NCI-H2107 treated with DMSO at 0.1 percent for 48 hours (cell line): ENCODE results near the gene DAP.
"Not testable (repeated sequence)": the region's sequence is repeated elsewhere in the genome, so short reads cannot be mapped to it uniquely, and the experiment has no call there.

Experiments
- DNase-seq: peaks from one replicate; lab custom pipeline; 2025; ENCODE audit not compliant: unreplicated experiment; lab: John Stamatoyannopoulos, UW

DAP gene

DNA sequence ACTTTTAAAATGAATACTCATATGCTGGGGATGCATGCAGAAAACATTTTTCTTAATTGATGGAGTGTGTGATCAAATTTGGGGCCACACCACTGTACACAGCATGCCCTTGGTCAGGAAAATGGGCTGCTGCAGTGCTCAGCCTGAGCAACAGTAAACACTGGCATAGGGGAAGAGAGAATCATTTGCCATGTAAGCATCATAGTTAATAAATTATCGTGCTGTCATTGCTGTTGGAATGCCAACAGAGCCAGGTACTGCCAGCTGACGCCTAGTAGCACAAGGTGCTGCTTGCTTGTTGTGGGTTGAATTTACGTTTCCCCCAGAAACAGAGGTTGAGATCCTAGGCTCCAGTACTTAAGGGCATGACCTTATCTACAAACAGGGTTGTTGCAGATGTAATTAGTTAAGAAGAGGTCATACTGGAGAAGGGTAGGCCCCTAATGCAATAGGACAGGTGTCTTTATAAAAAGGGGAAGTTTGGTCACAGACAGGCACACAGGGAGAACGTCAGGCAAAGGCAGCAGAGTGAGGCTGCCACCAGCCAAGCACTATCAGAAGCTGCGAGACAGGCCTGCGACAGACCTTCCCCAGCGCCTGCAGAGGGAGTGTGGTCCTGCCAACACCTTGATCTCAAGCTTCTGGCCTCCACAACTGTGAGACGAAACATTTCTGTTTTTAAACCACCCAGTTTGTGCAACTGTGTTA, 25.3 kb downstream of the DAP start:
- DNase-seq: no peak

DNA sequence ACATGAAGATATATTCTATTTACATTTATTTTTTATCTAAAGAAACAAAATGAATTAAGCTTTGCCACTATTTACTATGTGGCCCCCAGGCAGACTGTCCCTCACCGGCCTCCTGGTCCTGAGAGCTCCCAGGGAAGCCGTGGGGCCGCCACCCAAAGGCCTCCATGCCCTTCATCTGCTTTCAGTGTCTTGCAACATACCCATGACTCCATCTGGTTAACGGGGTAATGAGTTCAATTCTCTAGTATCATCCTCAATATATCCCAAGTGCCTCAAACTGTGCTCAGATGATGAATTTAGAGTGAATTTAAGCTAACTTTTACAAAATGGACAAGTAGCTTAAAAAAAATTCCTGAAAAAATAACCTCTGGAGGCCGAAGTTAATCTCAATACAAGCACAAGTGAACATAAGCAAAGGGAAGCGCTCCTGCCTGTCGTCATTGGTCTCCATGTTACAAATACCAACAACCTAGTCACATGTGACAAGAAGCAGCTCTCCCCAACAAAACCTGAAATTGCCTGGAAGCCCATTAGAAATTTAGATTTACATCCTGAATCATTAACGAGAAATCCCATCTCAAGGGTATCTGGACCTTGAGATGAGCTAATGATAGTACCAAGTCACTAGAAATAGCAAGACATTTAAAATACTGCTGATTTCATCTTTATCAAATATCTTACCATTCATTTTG, 26.1 kb downstream of the DAP start:
- DNase-seq: no peak

DNA sequence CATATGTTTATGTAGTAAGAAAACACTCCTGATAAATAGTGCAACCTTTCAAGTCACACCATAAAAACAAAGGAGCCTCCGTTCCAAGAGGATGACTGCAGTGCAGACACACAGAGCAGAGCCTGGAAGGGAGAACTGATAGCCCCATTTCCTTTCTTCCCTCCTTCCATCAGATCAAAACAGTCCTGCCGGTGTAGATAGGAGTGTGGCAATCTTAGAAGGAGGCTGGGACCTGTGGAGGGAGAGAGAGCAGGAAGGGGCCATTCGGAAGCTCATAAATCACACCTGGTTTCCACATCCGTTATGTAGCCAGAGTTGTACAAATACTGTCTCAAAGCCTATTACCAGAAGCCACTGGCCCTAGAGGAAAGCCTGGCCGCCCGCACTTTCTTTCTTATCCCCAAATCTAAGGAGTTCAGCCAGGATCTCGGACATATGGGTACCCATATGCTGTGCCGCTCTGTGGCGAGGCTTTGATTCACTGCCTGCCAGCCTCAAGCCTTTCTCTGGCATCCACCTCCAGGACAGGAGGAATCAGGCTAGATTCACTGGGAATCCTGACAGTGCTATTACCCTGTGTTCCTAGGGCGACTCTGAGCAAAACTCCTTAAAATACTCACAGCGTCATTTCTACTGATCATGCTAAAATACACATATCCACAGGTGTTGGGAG, 26.9 kb downstream of the DAP start:
- DNase-seq: no peak

DNA sequence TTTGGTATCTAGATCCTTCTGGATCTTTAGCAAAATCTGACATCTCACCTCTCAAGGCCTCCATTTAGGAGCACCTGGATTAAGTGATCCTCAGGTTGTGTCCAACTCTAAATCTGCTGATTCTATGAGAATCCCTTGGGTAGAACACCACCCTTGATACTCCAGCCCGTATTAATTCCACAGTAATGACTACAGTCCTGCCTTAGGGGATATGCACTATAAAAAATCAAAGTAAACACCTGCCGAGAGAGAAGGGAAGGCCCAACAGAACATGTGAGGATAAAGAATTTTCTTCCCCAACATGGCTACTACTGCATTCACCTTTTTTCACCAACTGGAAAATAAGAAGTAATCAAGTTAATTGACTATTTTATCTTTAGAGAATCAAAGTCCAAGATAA, 27.6 kb downstream of the DAP start:
- no peak for DNase-seq

DNA sequence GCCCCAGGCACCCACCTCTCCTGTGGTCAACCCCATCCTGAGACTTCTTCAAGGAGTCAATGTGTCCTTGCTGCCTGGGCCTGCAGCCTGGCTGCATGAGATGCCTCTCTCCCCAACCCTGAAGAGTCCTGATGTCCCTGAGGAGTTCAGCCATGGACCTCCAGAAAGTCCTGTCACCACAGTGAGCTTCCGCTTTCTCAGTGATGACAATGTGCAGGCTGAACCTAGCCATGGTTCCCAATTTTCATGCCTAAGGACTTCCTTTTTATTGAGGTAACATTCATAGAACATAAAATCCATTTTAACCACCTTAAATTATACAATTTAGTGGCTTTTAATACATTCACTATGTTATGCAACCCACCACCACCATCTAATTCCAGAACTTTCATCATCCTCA, 29.1 kb downstream of the DAP start:
- DNase-seq: no peak

DNA sequence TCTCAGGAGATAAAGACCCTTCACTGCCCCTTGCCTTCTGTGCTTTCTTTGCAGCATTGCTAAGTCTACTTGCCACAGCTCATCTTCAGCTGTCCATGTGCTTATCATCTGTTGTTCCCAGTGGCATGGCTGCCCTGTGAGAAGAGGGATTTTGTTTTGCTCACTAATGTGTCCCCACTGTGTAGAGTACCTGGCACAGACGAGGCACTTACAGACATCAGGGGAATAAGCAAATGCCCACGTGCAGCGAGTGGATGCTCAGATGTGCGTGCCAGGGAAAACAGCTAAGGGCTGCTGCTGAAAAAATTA, 31.0 kb downstream of the DAP start:
- DNase-seq: no peak

DNA sequence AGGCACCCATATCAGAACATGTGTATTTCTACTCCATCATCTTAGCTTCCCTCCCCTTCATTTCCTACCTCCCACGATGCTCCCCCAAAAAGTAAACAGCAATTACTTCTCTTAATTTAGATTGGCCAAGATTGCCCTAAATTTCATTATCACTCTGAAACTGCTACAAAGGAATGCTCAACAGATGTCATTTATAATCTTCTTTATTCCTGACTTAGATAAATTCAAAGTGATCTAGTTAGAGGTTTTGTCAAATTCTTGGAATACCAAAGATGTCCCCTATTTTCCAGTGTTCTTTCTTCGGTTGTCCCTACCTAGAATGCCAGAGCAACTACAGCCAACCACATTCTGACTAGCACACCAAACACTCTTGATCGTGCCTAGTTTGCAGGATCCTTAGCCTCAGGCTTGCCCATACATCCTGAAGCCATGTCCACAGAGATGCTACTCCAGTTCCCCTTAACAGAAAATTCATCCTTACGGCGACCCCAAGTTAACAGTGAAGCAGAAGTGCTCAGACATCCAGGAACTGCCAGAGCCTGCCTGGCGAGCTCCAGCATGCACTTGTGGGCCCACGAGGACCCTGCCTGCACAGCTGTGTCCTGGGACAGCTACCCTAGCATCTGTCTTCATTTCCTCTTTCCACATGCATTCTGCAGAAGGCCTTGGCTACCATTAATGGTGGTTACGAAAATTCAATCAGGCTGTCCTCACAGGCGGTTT, 31.6 kb downstream of the DAP start:
- no peak for DNase-seq

DNA sequence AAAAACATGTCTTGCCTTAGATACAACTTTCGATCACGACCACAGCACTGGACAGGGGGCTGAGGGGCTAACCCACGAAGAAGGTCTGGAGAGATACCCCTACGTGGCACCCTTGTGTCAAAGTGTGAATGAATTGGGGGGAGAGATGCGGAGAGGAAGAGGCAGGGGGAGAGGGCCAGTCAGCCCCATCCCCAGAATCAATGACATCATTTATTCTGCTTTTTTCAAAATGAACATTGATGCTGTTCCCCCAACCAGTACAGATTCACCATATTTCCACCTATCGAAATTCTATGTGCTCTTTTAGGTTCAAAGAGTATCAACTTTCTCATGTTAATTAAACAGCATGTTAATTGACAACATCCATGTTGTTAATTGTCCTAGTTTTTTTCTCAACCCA, 32.4 kb downstream of the DAP start:
- no peak for DNase-seq

DNA sequence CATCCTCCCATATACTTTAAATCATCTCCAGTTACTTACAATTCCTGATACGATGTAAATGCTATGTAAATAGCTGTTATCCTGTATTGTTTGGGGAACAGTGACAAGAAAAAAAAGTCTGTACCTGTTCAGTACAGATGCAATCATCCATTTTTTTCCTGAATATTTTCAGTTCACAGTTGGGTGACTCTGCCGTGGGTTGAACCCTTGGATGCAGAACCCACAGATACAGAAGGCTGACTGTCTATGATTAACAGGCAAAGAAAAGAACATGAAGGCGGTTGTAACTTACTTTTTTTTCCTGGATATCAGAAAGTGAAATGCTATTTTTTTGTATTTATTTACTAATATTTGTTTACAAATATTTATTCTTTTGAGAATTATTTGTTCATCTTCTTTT, 33.2 kb downstream of the DAP start:
- DNase-seq: no peak

DNA sequence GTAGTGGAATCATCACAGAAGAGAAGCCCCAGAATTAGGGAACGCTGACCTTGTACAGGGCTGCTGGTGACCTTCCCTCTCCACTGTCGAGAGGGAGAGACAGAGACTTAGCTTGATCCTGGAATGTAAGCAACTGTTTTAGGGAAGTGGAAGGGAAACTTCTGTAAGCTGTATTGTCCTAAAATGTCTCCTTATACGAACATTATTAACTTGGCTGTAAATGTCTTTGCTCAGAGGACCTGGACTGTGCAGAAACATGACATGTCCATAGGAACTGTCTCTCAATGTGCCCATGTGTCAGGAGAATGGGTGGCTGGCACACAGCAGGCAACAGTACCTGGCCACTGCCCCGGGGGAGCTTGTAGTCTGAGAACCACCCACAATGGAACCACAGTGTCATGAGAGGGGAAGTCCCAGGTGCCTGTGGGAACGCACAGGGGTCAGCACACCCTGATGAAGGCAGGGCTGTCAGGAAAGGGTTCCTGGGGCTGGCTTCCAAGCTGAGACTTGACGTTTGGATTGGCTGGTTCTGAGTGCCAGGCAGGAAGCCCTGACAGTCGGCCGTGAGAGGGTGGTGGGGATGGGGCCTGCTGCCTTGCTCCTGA, 34.0 kb downstream of the DAP start:
- DNase-seq: no peak

DNA sequence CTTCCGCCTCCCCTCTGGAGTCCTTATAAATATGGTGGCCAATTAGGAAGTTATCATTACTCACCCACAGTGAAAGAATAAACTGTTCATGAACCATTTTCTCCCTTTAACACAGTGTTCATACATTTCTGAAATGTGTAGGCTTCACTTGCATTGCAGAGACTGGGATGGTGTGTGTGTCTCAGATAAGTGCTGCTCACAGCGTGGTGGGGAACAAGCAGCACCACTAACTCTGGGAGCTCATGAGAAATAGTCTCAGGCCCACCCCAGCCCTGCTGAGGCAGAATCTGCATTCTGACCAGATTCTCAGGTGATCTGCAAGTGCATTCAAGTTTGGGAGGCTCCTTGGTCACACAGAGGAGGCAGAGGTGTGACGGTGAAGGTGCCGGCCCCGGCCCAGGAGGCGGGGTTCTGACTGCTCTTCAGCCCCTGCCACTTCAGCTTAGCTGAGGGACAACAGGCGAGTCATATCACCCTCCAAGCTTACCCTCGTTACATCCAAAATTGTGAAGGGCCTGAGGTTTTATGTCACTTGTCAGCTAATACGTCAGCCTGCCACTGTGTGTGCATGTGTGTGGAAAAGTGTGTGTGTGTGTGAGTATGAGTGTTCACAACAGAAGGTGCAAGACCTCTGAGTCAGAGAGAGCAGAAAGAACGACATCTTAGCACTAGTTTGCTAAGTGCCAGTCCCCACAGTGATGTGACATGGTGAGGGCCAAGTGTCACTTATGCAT, 34.7 kb downstream of the DAP start:
- DNase-seq: no peak

DNA sequence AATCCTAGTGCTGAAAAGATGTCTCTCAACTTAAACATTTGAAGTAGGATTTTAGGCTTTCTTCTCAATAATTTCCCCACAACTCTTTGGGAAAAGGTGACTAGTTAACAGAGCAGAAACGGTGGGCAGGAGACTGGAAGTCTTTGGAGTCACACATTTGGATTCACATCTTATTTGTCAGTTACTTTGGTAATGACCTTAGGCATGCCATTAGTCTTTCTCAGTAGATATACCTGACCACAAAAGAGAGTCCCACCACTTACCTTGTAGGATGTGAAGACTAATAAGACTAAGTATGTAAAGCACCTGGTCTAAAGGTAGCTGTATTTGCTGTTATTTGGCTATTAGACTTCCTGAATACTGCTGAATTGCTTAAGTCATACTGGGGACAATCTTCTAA, 35.4 kb downstream of the DAP start:
- no peak for DNase-seq

DNA sequence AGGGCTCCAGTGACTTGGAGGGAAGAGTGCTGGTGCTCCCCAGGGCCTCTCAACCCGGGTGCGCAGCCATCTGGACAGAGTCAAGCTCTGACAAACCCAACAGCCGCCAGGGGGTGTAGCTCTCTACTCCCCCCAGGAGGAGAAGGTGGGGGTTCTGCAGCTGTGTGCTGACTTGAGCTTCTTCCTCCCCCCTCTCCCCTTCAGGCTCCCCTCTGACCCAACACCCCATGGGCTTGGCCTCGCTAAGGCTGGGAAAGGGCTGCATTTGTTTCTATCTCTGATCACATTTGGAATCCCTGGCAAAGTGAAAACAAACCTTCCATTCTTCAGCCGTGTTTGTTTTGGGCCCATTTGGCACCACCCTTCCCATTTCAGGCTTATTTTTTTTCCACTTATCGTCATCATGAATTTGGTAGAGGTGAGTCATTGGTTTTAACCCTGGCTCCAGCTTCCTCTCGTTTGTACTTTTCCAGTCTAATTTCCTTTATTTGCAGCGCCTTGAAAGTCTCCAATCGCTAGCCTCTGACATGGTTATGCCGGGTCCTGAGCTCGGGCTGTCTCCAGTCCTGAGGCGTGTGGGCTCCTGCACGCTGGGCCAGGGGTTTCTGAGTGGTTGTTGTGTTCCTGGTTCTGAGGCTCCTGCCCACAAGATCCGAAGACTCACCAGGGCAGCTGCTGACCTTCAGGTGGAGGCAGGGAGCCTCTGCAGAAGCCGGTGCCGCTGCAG, 36.1 kb downstream of the DAP start:
- DNase-seq: no peak

DNA sequence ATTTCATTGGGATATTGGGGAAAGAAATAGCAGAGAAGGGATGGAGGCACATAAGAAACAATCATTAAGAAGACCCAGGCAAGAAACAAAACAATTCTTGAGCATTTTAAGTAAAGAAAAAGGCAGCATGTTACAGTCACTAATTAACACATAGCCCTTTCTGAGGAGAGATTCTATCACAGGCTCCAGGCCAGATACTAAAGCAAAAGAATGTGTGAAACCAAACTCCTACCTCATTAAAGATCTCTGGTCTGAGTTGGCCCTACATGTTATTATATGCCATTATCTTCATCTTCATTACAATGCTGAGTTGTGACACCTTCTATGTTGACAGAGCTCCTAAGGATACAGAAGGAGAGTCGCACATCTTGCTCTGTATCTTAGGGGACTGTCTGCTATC, 37.5 kb downstream of the DAP start:
- no peak for DNase-seq

DNA sequence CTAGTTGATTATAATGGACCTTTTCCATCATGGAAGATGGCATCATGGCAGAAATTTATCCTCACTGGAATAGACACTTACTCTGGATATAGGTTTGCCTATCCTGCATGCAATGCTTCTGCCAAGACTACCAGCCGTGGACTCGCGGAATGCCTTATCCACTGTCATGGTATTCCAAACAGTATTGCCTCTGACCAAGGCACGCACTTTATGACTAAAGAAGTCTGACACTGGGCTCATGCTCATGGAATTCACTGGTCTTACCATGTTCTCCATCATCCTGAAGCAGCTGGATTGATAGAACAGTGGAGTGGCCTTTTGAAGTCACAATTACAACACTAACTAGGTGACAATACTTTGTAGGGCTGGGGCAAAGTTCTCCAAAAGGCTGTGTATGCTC, 40.3 kb downstream of the DAP start:
- DNase-seq: not testable (repeated sequence)

DNA sequence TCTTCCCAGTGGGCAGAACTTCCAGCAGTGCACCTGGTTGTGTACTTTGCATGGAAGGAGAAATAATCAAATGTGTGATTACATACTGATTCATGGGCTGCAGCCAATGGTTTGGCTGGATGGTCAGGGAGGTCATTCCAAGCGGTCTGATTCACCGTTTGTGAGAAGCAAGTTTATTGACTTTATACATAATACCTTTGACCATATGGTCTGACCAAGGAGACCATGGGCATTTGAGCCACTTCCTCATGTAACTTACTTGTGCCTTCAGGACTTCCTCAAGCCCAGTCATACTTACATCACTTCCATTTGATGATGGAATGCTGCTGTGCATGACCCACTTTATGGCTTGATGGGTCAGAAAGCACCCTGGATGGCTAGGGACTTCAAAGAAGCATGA, 41.1 kb downstream of the DAP start:
- DNase-seq: no peak

DNA sequence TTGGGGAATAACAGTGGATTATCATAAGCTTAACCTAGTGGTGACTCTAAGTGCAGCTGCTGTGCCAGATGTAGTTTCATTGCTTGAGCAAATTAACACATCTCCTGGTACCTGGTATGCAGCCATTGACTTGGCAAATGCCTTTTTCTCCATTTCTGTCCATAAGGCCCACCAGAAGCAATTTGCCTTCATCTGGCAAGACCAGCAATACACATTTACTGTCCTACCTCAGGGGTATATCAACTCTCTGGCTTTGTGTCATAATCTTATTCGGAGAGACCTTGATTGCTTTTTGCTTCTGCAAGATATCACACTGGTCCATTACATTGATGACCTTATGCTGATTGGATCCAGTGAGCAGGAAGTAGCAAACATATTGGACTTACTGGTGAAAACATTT, 42.4 kb downstream of the DAP start:
- not testable (repeated sequence) for DNase-seq

DNA sequence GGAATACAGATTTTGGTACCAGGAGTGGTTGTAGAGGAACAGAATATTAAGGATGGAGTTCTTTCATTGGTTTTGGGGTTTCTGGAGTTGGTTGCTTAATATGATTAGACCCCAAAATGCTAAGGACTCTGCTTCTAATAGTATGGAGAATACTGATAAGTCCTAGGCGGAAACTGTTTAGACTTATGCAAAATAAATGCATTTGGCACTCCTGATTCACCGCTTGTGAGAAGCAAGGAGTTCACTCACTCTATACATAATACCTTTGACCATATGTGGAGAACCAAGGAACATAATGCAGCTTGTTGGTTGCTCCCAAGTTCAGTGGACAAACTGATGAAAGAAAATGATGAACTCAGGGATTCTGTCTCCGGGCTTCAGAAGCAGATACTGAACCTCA, 44.2 kb downstream of the DAP start:
- not testable (repeated sequence) for DNase-seq

DNA sequence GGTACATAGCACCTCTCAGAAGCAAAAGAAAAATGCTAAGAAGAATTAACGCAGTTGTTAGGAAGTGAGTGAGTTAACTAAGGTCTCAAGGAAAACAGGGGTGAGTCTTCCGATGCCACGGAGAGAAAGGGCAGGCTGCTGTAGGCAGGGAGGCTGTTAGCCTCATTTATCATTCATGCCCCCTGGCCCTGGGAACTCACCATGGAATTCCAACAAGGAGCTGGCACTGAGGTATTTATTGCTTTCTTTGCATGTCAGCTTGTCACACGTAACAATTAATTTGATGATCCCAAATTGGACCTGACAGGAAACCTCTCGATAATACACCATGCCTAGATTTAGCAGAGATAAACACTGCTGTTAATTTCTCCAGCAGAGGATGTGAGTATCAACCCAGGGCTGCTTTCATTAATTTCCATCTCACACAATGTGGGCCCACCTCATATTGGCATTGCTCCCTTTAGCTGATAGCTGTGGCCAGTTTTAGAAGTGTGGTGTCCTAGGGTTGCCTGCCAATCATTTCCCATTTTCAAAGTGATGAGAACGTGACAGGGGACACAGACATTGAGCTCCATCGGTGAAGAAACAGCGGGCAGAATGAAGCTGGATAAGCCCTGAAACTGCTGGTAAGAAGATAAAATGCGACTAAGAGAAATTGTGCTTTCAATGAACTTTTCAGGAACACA, 45.3 kb downstream of the DAP start:
- DNase-seq: no peak
